ENCODE measurements around the gene ACOT11. TPM values are rescaled to one million over a fixed set of nuclear protein-coding genes. Genes with fewer than 3 reads are reported as not detected.

ACOT11 gene
- total and polyA plus RNA-seq, 2 of the 13 experiments (the other 11 are each of a cell fraction or from before 2014, with no cell fraction given): 2.6 to 3.3 TPM

DNA sequence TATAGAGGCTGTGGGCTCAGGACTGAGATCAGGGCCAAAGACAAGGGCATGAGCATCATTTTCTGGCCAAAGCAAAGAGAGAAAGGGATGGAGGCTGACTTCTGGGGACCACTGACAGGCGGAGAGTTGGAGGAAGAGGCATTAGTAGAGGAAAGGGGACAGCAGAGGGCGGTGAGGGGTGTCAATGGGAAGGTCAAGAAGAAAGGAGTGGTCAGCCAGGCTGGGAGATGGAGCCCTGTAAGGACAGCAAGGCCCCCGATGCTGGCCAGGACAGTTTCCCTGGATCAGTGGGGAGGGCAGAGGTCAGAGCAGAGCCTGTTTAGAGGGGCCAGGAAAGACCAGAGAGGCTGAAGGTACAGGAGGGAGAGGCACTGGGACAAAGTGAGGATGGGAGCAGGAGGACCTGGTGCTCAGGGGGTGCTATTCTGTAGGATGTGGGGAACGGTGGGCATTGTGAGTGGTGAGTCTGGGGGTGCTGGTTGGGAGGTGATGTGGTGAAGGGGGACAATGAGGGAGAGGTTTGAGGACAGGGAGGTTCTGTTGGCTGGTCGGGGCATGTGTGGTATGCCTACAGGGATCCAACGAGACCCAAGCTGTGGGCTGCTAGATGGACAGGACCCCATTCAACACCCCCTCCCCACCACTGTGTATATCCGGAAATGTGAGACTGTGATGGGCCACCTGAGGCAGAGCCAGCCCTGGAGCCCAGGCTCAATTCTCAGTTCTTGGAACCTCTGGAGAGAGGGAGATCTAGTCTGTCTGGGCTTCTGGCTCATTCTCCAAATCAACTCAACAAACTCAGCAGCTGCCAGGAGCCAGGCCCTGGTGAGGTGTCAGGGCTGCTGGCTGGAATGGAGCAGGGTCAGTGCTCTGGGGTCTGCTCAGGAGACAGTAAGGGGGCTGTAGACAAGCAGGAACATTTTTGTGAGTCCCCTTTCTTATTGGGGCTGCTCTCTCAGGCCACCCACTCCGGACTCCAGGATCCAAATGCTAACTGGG, 76.7 kb downstream of the ACOT11 start:
- FAIRE-seq: no peak
- no peak for ATAC-seq
- in situ Hi-C loops (cut with HindIII; ENCODE audit: extremely low pct_ligation_motif_present, low pct_unique_long_range_greater_than_20kb): no loop called here
- intact Hi-C loops (cut with micrococcal nuclease; ENCODE audit: unreplicated experiment): loop anchor here (5.0 kb wide), 1 partner anchor 47 kb away; no protein-coding TSS in a partner anchor
- ChIA-PET POLR2A (no interaction called here), CTCF (ENCODE audit: low intra/inter-chr PET ratio, low total read pairs) (no interaction called here)
- Histone ChIP-seq H3K27ac (ENCODE audit: extremely low read length, insufficient read depth, low read length) (no peak overlapping the region), H2AFZ (ENCODE audit: low read length) (no peak overlapping the region), H4K20me1 (ENCODE audit: insufficient read depth, low read length) (no peaks in the 10 kb centered on the region), H3K79me2 (ENCODE audit: insufficient read depth, low read length) (no peaks in the 10 kb centered on the region), H3K36me3 (replicated peaks in 1 of 2; ENCODE audit: control insufficient read depth in 1 of 2, insufficient read depth in 2 of 2, low read length in 2 of 2) (no peaks in the 10 kb centered on the region), H3K27me3 (ENCODE audit: control insufficient read depth in 1 of 2, insufficient read depth in 2 of 2, low read length in 2 of 2) (peaks cover 1 to 3% of the 10 kb centered on the region in 2 experiments; a peak in 2 of 5 replicates), H3K4me1 (ENCODE audit: insufficient read depth, low read length) (peaks cover 17% of the 10 kb centered on the region), H3K9me3 (ENCODE audit: low read length) (no peaks in the 10 kb centered on the region), H3K4me2 (ENCODE audit: low read depth, low read length) (no peak overlapping the region), H3K9ac (ENCODE audit: insufficient read depth, low read depth, low read length) (no peak overlapping the region), H3K4me3 (replicated peaks in 1 of 3; ENCODE audit: insufficient read depth in 1 of 3, low read depth in 2 of 3, low read length in 3 of 3) (no peak overlapping the region)
- WGBS (ENCODE audit: low lambda C conversion rate): 56% methylated on average over 6 of the region's 8 CpGs
- DNase-seq (ENCODE audit: low spot score): no peak
- BruUV-seq (replicated peaks): no TSS peak
- TF ChIP-seq, protein P1, sequence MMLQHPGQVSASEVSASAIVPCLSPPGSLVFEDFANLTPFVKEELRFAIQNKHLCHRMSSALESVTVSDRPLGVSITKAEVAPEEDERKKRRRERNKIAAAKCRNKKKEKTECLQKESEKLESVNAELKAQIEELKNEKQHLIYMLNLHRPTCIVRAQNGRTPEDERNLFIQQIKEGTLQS (CRISPR knock-in tag; IDR thresholded peaks at IDR 0.05): no peak
- TF ChIP-seq IRF2 (CRISPR knock-in tag; IDR thresholded peaks at IDR 0.05) (no peak), TAF15 (IDR thresholded peaks at IDR 0.05; ENCODE audit: low read depth, low read length, poor library complexity, severe bottlenecking) (no peak), POLR2AphosphoS2 (IDR thresholded peaks at IDR 0.05; ENCODE audit: low read depth, low read length) (no peak), SETDB1 (CRISPR knock-in tag; IDR thresholded peaks at IDR 0.05; ENCODE audit: borderline replicate concordance) (no peak), ZNF766 (CRISPR knock-in tag; IDR thresholded peaks at IDR 0.05; ENCODE audit: borderline replicate concordance) (no peak), TCF7 (IDR thresholded peaks at IDR 0.05; ENCODE audit: low read depth) (no peak), NPAS2 (CRISPR knock-in tag; IDR thresholded peaks at IDR 0.05; ENCODE audit: borderline replicate concordance) (no peak), ZKSCAN5 (CRISPR knock-in tag; IDR thresholded peaks at IDR 0.05) (no peak), ZKSCAN1 (IDR thresholded peaks at IDR 0.05; ENCODE audit: low read length) (no peak), TSC22D2 (CRISPR knock-in tag; IDR thresholded peaks at IDR 0.05; ENCODE audit: borderline replicate concordance) (no peak)
- TF ChIP-seq, protein P2, sequence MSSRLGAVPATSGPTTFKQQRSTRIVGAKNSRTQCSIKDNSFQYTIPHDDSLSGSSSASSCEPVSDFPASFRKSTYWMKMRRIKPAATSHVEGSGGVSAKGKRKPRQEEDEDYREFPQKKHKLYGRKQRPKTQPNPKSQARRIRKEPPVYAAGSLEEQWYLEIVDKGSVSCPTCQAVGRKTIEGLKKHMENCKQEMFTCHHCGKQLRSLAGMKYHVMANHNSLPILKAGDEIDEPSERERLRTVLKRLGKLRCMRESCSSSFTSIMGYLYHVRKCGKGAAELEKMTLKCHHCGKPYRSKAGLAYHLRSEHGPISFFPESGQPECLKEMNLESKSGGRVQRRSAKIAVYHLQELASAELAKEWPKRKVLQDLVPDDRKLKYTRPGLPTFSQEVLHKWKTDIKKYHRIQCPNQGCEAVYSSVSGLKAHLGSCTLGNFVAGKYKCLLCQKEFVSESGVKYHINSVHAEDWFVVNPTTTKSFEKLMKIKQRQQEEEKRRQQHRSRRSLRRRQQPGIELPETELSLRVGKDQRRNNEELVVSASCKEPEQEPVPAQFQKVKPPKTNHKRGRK (CRISPR knock-in tag; IDR thresholded peaks at IDR 0.05): no peak
- TF ChIP-seq, protein P3, sequence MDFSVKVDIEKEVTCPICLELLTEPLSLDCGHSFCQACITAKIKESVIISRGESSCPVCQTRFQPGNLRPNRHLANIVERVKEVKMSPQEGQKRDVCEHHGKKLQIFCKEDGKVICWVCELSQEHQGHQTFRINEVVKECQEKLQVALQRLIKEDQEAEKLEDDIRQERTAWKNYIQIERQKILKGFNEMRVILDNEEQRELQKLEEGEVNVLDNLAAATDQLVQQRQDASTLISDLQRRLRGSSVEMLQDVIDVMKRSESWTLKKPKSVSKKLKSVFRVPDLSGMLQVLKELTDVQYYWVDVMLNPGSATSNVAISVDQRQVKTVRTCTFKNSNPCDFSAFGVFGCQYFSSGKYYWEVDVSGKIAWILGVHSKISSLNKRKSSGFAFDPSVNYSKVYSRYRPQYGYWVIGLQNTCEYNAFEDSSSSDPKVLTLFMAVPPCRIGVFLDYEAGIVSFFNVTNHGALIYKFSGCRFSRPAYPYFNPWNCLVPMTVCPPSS (IDR thresholded peaks at IDR 0.05): no peak
- TF ChIP-seq, protein P4, sequence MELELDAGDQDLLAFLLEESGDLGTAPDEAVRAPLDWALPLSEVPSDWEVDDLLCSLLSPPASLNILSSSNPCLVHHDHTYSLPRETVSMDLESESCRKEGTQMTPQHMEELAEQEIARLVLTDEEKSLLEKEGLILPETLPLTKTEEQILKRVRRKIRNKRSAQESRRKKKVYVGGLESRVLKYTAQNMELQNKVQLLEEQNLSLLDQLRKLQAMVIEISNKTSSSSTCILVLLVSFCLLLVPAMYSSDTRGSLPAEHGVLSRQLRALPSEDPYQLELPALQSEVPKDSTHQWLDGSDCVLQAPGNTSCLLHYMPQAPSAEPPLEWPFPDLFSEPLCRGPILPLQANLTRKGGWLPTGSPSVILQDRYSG (CRISPR knock-in tag; IDR thresholded peaks at IDR 0.05): no peak

Measured in HepG2 (cell line).